ENCODE measurements around the gene CYP27B1.

DNA sequence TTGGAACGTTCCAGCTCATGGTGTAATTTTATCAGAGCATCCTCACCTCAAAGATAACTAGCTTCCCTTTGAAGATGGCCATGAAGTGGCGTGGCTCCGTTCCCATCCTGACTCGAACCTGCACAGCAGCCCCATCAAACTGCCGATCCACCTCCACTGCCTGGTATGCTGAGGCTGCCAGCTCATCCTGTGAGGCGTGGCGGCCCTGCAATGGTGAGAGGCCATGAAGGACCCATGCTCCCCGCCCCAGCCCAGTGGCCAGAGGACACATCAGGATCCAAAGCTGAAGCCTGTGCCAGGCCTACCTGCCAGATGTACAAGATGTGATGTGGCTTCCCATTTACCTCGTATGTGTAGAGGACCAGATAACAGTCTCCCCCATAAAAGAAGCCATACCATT lies 40.4 kb upstream of the CYP27B1 start:
- TF ChIP-seq, protein P1, sequence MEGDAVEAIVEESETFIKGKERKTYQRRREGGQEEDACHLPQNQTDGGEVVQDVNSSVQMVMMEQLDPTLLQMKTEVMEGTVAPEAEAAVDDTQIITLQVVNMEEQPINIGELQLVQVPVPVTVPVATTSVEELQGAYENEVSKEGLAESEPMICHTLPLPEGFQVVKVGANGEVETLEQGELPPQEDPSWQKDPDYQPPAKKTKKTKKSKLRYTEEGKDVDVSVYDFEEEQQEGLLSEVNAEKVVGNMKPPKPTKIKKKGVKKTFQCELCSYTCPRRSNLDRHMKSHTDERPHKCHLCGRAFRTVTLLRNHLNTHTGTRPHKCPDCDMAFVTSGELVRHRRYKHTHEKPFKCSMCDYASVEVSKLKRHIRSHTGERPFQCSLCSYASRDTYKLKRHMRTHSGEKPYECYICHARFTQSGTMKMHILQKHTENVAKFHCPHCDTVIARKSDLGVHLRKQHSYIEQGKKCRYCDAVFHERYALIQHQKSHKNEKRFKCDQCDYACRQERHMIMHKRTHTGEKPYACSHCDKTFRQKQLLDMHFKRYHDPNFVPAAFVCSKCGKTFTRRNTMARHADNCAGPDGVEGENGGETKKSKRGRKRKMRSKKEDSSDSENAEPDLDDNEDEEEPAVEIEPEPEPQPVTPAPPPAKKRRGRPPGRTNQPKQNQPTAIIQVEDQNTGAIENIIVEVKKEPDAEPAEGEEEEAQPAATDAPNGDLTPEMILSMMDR (IDR thresholded peaks at IDR 0.05): no peak
- TF ChIP-seq POLR2A (IDR thresholded peaks at IDR 0.05): no peak

Measured in suprapubic skin (tissue), 3 donors.